ENCODE measurements around the gene APOM.

APOM gene

GRCh38 chr6:31706599-31706998 is 50.9 kb downstream of the APOM start, which contains the start of gene LY6G6F:
Gene LY6G6F (plus strand): TSS chr6:31706866. CDS start chr6:31706907, 41 bp downstream.
- TF ChIP-seq CSDC2 (CRISPR knock-in tag; IDR thresholded peaks at IDR 0.05) (no peak), ZNF70 (CRISPR knock-in tag; IDR thresholded peaks at IDR 0.05) (no peak), ZFP30 (CRISPR knock-in tag; IDR thresholded peaks at IDR 0.05) (no peak), PATZ1 (CRISPR knock-in tag; IDR thresholded peaks at IDR 0.05; ENCODE audit: borderline replicate concordance) (no peak), RARB (CRISPR knock-in tag; IDR thresholded peaks at IDR 0.05) (no peak), GLIS3 (CRISPR knock-in tag; IDR thresholded peaks at IDR 0.05) (no peak), PPARA (CRISPR knock-in tag; IDR thresholded peaks at IDR 0.05; ENCODE audit: borderline replicate concordance) (no peak), SNAI2 (CRISPR knock-in tag; IDR thresholded peaks at IDR 0.05) (no peak), BACH2 (CRISPR knock-in tag; IDR thresholded peaks at IDR 0.05; ENCODE audit: borderline replicate concordance) (no peak), ZFP3 (CRISPR knock-in tag; IDR thresholded peaks at IDR 0.05) (no peak), CSRNP3 (CRISPR knock-in tag; IDR thresholded peaks at IDR 0.05) (no peak), TCF4 (CRISPR knock-in tag; IDR thresholded peaks at IDR 0.05; ENCODE audit: borderline replicate concordance) (no peak), ESRRG (CRISPR knock-in tag; IDR thresholded peaks at IDR 0.05) (no peak), ZC3H10 (CRISPR knock-in tag; IDR thresholded peaks at IDR 0.05) (no peak), ZNF8 (CRISPR knock-in tag; IDR thresholded peaks at IDR 0.05) (no peak), ISL1 (CRISPR knock-in tag; IDR thresholded peaks at IDR 0.05) (no peak)
- TF ChIP-seq, protein P1, sequence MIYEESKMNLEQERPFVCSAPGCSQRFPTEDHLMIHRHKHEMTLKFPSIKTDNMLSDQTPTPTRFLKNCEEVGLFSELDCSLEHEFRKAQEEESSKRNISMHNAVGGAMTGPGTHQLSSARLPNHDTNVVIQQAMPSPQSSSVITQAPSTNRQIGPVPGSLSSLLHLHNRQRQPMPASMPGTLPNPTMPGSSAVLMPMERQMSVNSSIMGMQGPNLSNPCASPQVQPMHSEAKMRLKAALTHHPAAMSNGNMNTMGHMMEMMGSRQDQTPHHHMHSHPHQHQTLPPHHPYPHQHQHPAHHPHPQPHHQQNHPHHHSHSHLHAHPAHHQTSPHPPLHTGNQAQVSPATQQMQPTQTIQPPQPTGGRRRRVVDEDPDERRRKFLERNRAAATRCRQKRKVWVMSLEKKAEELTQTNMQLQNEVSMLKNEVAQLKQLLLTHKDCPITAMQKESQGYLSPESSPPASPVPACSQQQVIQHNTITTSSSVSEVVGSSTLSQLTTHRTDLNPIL (CRISPR knock-in tag; IDR thresholded peaks at IDR 0.05; ENCODE audit: low read depth): no peak
- TF ChIP-seq, protein P2, sequence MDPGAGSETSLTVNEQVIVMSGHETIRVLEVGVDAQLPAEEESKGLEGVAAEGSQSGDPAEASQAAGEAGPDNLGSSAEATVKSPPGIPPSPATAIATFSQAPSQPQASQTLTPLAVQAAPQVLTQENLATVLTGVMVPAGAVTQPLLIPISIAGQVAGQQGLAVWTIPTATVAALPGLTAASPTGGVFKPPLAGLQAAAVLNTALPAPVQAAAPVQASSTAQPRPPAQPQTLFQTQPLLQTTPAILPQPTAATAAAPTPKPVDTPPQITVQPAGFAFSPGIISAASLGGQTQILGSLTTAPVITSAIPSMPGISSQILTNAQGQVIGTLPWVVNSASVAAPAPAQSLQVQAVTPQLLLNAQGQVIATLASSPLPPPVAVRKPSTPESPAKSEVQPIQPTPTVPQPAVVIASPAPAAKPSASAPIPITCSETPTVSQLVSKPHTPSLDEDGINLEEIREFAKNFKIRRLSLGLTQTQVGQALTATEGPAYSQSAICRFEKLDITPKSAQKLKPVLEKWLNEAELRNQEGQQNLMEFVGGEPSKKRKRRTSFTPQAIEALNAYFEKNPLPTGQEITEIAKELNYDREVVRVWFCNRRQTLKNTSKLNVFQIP (CRISPR knock-in tag; IDR thresholded peaks at IDR 0.05; ENCODE audit: borderline replicate concordance, low read depth): no peak
- ATAC-seq: no peak

DNA sequence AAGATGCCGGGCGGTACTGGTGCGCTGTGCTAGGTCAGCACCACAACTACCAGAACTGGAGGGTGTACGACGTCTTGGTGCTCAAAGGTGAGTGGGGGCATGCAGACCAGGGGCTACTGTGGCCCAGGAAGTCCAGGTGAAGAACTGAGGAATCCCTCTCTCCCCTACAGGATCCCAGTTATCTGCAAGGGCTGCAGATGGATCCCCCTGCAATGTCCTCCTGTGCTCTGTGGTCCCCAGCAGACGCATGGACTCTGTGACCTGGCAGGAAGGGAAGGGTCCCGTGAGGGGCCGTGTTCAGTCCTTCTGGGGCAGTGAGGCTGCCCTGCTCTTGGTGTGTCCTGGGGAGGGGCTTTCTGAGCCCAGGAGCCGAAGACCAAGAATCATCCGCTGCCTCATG is 52.0 kb downstream of the APOM start:
- ATAC-seq: no peak

More for the DNA sequence above, 52.0 kb downstream of the APOM start:
- TF ChIP-seq PATZ1 (CRISPR knock-in tag; IDR thresholded peaks at IDR 0.05; ENCODE audit: borderline replicate concordance) (no peak), PPARA (CRISPR knock-in tag; IDR thresholded peaks at IDR 0.05; ENCODE audit: borderline replicate concordance) (no peak), ARNTL (CRISPR knock-in tag; IDR thresholded peaks at IDR 0.05; ENCODE audit: borderline replicate concordance, low read depth) (no peak), TCF4 (CRISPR knock-in tag; IDR thresholded peaks at IDR 0.05; ENCODE audit: borderline replicate concordance) (no peak), ZNF565 (CRISPR knock-in tag; conservative IDR thresholded peaks at IDR 0.05; ENCODE audit: low read depth) (no peak), ZNF8 (CRISPR knock-in tag; IDR thresholded peaks at IDR 0.05) (no peak), ZNF70 (CRISPR knock-in tag; IDR thresholded peaks at IDR 0.05) (no peak), CSRNP3 (CRISPR knock-in tag; IDR thresholded peaks at IDR 0.05) (no peak), OSR1 (CRISPR knock-in tag; IDR thresholded peaks at IDR 0.05) (no peak), ZC3H10 (CRISPR knock-in tag; IDR thresholded peaks at IDR 0.05) (no peak), SNAI2 (CRISPR knock-in tag; IDR thresholded peaks at IDR 0.05) (no peak), TOX (CRISPR knock-in tag; IDR thresholded peaks at IDR 0.05; ENCODE audit: borderline replicate concordance) (no peak), ESRRG (CRISPR knock-in tag; IDR thresholded peaks at IDR 0.05) (no peak), ISL1 (CRISPR knock-in tag; IDR thresholded peaks at IDR 0.05) (no peak)
- TF ChIP-seq, protein P1 (CRISPR knock-in tag; IDR thresholded peaks at IDR 0.05; ENCODE audit: low read depth): no peak
- TF ChIP-seq, protein P2 (CRISPR knock-in tag; IDR thresholded peaks at IDR 0.05; ENCODE audit: borderline replicate concordance, low read depth): no peak

Measured in SK-N-SH treated with all-trans-retinoic acid at 6 μM for 48 hours (cell line).